ENCODE results near the gene ECSIT. TPM values are rescaled to one million over a fixed set of nuclear protein-coding genes. Genes with fewer than 3 reads are reported as not detected.
"Not testable (repeated sequence)": the region's sequence is repeated elsewhere in the genome, so short reads cannot be mapped to it uniquely, and the experiment has no call there.

Gene ECSIT
- total RNA-seq, 1 donor: 26.3 TPM

DNA sequence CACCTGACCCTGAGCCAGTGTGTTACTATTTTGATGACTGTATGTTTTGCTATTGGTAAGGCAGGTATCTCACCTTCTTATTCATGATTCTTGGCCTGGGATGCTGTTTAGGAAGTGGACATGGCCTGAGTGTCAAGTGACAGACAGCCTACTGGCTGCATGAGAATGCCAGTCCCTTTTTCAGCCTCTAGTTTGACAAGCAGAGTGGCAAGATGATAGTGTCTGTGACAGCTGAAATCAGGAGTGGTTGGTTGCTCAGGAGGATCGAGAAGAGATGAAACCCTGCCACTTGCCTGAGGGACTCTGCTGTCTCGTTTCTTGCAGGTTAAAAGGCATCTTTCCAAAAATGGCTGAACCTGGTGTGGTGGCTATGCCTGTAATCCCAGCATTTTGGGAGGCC, 37.2 kb upstream of the ECSIT start:
- TF ChIP-seq, protein P1, sequence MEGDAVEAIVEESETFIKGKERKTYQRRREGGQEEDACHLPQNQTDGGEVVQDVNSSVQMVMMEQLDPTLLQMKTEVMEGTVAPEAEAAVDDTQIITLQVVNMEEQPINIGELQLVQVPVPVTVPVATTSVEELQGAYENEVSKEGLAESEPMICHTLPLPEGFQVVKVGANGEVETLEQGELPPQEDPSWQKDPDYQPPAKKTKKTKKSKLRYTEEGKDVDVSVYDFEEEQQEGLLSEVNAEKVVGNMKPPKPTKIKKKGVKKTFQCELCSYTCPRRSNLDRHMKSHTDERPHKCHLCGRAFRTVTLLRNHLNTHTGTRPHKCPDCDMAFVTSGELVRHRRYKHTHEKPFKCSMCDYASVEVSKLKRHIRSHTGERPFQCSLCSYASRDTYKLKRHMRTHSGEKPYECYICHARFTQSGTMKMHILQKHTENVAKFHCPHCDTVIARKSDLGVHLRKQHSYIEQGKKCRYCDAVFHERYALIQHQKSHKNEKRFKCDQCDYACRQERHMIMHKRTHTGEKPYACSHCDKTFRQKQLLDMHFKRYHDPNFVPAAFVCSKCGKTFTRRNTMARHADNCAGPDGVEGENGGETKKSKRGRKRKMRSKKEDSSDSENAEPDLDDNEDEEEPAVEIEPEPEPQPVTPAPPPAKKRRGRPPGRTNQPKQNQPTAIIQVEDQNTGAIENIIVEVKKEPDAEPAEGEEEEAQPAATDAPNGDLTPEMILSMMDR (IDR thresholded peaks at IDR 0.05; ENCODE audit: insufficient read depth, low read length): no peak
- no peak for DNase-seq (ENCODE audit: low read depth)
- no peak overlapping the region for H3K4me3 ChIP-seq (ENCODE audit: low read depth, low read length)

DNA sequence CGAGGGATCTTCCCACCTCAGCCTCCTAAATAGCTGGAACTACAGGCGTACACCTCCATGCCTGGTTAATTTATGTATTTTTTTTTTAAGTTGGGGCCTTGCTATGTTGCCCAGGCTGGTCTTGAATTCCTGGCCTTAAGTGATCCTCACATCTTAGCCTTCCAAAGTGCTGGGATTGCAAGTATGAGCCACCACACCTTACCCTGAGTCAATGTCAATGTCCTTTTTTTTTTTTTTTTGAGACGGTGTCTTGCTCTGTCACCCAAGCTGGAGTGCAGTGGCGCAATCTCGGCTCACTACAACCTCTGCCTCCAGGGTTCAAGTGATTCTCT, 36.7 kb upstream of the ECSIT start:
- not testable (repeated sequence) for DNase-seq (ENCODE audit: low read depth); H3K4me3 ChIP-seq (ENCODE audit: low read depth, low read length)

DNA sequence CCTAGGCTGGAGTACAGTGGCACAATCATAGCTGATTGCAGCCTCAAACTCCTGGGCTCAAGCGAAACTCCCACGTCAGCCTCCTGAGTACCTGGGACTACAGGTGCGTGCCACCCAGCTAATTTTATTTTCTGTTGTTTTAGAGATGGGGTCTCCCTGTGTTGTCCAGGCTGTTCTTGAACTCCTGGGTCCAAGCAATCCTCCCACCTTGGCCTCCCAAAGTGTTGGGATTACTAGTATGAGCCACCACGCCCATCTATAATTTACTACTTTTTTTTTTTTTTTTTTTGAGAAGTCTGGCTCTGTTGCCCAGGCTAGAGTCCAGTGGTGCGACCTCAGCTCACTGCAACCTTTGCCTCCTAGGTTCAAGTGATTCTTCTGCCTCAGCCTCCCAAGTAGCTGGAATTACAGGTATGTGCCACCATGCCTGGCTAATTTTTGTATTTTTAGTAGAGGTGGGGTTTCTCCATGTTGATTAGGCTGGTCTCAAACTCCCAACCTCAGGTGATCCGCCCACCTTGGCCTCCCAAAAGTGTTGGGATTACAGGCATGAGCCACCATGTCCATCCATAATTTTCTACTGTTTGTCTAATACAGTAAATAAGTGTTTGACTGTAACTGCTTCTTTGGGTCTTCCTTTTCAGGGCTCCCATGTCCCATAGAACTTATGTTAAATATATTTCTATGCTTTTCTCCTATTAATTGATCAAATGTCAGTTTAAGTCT, 35.3 kb upstream of the ECSIT start:
- not testable (repeated sequence) for DNase-seq (ENCODE audit: low read depth); H3K4me3 ChIP-seq (ENCODE audit: low read depth, low read length)

DNA sequence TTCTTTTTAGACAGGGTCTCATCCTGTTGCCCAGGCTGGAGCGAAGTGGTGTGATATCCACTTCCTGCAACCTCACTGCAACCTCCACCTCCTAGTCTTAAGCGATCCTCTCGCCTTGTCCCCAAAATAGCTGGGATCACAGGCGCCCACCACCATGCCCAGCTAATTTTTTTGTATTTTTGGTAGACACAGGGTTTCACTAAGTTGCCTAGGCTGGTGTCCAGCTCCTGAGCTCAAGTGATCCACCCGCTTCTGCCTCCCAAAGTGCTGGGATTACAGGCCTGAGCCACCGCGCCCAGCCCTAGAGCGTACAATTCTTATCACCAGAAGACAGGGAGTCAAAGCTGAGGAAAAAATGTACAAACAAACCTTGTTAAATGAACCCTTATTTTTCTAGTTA, 34.6 kb upstream of the ECSIT start:
- no peak for DNase-seq (ENCODE audit: low read depth)
- TF ChIP-seq, protein P1 (IDR thresholded peaks at IDR 0.05; ENCODE audit: insufficient read depth, low read length): no peak
- no peak overlapping the region for H3K4me3 ChIP-seq (ENCODE audit: low read depth, low read length)

DNA sequence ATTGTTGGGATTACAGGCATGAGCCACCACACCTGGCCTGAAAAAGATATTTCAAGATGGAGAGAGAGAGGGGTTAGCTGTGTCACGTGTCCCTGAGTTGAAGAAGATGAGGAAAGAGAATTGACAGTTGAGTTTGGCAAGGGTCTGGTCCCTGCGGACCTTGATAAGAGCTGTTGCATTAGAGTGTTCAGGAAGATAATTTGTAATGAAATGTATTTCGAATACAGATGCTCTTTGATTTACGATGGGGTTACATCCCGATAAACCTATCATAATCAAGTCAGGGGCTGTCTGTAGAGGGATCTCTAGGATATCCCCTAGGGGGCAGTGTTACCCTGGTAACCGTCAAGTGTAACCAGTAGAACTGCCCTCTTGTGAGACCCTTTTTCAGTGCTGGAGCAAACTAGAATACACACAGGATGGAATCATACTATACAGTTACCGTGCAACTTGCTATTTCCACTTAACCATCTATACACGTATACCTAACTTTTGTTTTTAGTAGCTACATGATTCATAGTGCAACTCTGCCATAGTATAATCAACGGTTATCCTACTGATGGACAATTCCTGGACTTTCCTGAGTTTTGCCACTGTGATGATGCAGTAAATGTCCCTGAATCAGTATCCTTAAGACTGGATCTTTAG, 31.6 kb upstream of the ECSIT start:
- H3K4me3 ChIP-seq (ENCODE audit: low read depth, low read length): no peak overlapping the region
- peak; percentile 79 for DNase-seq (ENCODE audit: low read depth)
- TF ChIP-seq, protein P1 (IDR thresholded peaks at IDR 0.05; ENCODE audit: insufficient read depth, low read length): peak; percentile 61

DNA sequence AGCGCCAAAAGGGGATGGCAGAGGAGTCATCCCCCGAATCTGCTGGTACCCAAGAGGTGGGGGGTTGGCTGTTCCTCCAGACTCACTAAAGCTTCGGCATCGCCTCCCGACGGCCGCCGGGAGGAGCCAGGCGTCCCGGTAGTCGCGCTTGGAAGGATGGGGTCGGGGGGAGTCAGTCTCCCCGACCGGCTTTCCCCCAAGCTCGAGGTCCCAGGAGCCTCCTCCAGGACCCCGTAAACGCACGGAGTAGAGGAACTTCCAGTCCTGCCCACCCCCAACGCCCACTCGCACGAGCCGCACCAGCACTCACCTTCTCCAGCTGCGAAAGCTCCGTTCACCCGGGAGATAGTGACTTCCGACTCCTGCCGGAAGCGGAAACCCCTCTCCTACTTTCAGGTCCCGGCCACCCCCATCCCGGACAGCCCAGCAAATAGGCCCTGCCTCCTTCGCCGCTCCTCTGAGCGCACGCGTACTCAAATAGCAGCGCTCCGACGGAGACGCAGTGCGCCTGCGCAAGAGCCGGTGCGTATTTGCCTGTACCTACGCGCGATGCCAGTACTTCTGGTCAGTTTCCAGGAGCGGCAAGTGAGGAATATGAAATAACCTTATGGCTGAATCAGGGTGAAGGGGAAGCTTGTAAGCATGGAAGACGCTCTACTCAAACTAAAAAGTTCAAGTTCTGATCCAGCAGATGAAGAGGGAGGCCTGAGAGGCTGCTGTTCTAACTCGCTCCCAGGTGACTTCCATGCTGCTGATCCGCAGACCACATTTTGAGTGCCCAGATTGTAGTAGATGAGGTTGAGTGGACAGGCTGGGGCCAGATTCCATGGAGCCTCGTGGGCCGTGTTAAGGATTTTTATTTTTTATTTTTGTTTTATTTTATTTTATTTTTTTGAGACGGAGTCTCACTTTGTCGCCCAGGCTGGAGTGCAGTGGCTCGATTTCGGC, 30.2 kb upstream of the ECSIT start, which contains the start of gene ELOF1:
Gene ELOF1 (minus strand): TSS at position 350 of the 948 bp plus-strand sequence. CDS start 4,883 bp downstream, outside the sequence.
- H3K4me3 ChIP-seq (ENCODE audit: low read depth, low read length): peak within 1 kb of the TSS; percentile 97
- TF ChIP-seq, protein P1 (IDR thresholded peaks at IDR 0.05; ENCODE audit: insufficient read depth, low read length): peak; percentile 35
- DNase-seq (ENCODE audit: low read depth): peak; percentile 98

DNA sequence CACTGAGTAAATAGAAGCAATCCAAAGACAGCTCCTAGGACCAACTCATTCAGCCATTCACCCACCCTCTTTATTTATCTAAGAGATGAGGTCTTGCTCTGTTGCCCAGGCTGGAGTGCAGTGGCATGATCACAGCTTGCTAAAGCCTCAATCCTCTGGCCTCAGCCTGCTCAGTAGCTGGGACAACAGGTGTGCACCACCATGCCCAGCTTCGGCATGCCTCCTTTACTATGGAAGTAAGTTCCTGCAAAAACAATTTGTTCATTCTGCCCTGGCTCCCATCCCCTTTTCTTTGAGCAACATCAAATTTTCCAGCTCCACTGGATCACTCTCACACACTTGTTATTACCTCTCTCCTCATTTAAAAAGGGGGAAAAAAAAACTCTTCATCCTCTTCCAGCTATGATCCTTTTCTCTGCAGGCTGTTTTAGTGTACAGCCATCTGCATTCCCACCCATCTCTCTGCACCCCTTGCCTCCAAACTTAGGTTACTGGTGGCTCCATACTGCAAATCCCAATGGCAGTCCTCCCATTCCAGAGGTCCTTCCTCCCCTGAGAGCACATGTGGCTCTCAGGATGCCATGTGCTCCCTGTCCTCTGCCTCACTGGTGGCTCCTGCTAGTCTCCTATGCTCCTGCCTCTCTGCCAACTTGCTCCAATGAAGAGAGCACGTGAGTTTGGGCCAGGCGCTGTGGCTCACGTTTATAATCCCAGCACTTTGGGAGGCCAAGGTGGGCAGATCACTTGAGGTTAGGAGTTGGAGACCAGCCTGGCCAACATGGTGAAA, 27.9 kb upstream of the ECSIT start:
- TF ChIP-seq, protein P1 (IDR thresholded peaks at IDR 0.05; ENCODE audit: insufficient read depth, low read length): no peak
- no peak for DNase-seq (ENCODE audit: low read depth)
- no peak overlapping the region for H3K4me3 ChIP-seq (ENCODE audit: low read depth, low read length)
